CD14-positive monocyte (primary cell): Measurements from ENCODE around the gene MALSU1. TPM values are rescaled to one million over a fixed set of nuclear protein-coding genes. Genes with fewer than 3 reads are reported as not detected.

ENCODE experiments used
- DNase-seq, 3 donors: peaks; one replicate each; pipeline ENCODE4 v3.0.0-alpha.2; 2011 to 2022
- H2AFZ ChIP-seq: 2 replicates; pipeline ENCODE4 v1.6.0; 2012; ENCODE audit warnings: mild to moderate bottlenecking, low read depth, low read length, inconsistent platforms; ENCODE audit not compliant: insufficient read depth, poor library complexity, severe bottlenecking
- H3K27ac ChIP-seq, 2 donors: 1 replicate in 1 of 2; 2 replicates in 1 of 2; pipeline ENCODE4 v1.5.1; 2012 to 2013; ENCODE audit warnings: low read length in 2 of 2, control low read depth in 1 of 2, inconsistent platforms in 1 of 2, low read depth in 1 of 2, mild to moderate bottlenecking in 1 of 2
- H3K27me3 ChIP-seq, 2 donors: one replicate each; pipeline versions ENCODE4 v1.6.0 to v1.6.1; 2011 to 2013; ENCODE audit warnings: low read length in 2 of 2; ENCODE audit not compliant: control insufficient read depth in 2 of 2, insufficient read depth in 2 of 2
- H3K36me3 ChIP-seq, 2 donors: replicated peaks in 1 of 2; 1 replicate in 1 of 2; 2 replicates in 1 of 2; pipeline versions ENCODE4 v1.5.1 to v1.6.1; 2012 to 2013; ENCODE audit warnings: low read length in 2 of 2, control low read depth in 1 of 2, inconsistent platforms in 1 of 2, mild to moderate bottlenecking in 1 of 2; ENCODE audit not compliant: insufficient read depth in 2 of 2, control insufficient read depth in 1 of 2
- H3K4me1 ChIP-seq, 2 donors: 1 replicate in 1 of 2; 2 replicates in 1 of 2; pipeline versions ENCODE4 v1.5.1 to v1.6.1; 2012 to 2013; ENCODE audit warnings: low read length in 2 of 2, control low read depth in 1 of 2, inconsistent platforms in 1 of 2, mild to moderate bottlenecking in 1 of 2, moderate library complexity in 1 of 2; ENCODE audit not compliant: insufficient read depth in 2 of 2, control insufficient read depth in 1 of 2
- H3K4me2 ChIP-seq: replicated peaks from 2 replicates; pipeline ENCODE3; 2012; ENCODE audit warnings: low read length, moderate library complexity, mild to moderate bottlenecking; ENCODE audit not compliant: poor library complexity, severe bottlenecking; ENCODE audit errors: extremely low read depth
- H3K4me3 ChIP-seq, 3 experiments: fragments of 200-600 bp in 1 of 3; sonication (generic) in 1 of 3; replicated peaks in 1 of 3; 1 replicate in 2 of 3; 2 replicates in 1 of 3; pipeline ENCODE4 v1.5.1; 2011 to 2013; ENCODE audit warnings: low read length in 3 of 3, mild to moderate bottlenecking in 3 of 3, control low read depth in 2 of 3, low read depth in 2 of 3, inconsistent platforms in 1 of 3, moderate library complexity in 1 of 3
- H3K79me2 ChIP-seq: 2 replicates; pipeline ENCODE4 v1.6.0; 2012; ENCODE audit warnings: mild to moderate bottlenecking, control low read depth, inconsistent platforms, low read length, moderate library complexity; ENCODE audit not compliant: insufficient read depth
- H3K9ac ChIP-seq: 2 replicates; pipeline ENCODE4 v1.6.0; 2017; ENCODE audit warnings: low read length, mild to moderate bottlenecking; ENCODE audit not compliant: insufficient read depth, poor library complexity, severe bottlenecking
- H3K9me3 ChIP-seq, 2 donors: replicated peaks in 1 of 2; 1 replicate in 1 of 2; 2 replicates in 1 of 2; pipeline versions ENCODE4 v1.5.1 to v1.6.1; 2012 to 2013; ENCODE audit warnings: low read length in 2 of 2, control low read depth in 1 of 2; ENCODE audit not compliant: control insufficient read depth in 1 of 2, insufficient read depth in 1 of 2
- H4K20me1 ChIP-seq: 2 replicates; pipeline ENCODE4 v1.6.0; 2012; ENCODE audit warnings: mild to moderate bottlenecking, low read length, control low read depth, moderate library complexity; ENCODE audit not compliant: insufficient read depth
- H3K27ac Mint-ChIP-seq, 7 donors: one replicate each; pipeline ENCODE4 v1.8.0; 2020; ENCODE audit warnings: mild to moderate bottlenecking in 7 of 7, mixed read lengths in 7 of 7, moderate library complexity in 6 of 7, inconsistent platforms in 2 of 7
- H3K27me3 Mint-ChIP-seq, 3 donors: one replicate each; pipeline ENCODE4 v1.8.0; 2021 to 2022; ENCODE audit warnings: low read depth in 3 of 3, mild to moderate bottlenecking in 3 of 3, mixed read lengths in 3 of 3, moderate library complexity in 3 of 3, inconsistent platforms in 1 of 3
- H3K36me3 Mint-ChIP-seq, 2 donors: one replicate each; pipeline ENCODE4 v1.8.0; 2020; ENCODE audit warnings: mixed read lengths in 2 of 2, inconsistent platforms in 1 of 2, mild to moderate bottlenecking in 1 of 2
- H3K4me1 Mint-ChIP-seq: one replicate; pipeline ENCODE4 v1.8.0; 2020; ENCODE audit warnings: mild to moderate bottlenecking, mixed read lengths
- H3K4me3 Mint-ChIP-seq, 2 donors: one replicate each; pipeline ENCODE4 v1.8.0; 2020; ENCODE audit warnings: mild to moderate bottlenecking in 2 of 2, mixed read lengths in 2 of 2, moderate library complexity in 1 of 2
- H3K9me3 Mint-ChIP-seq, 7 donors: one replicate each; pipeline ENCODE4 v1.8.0; 2020 to 2022; ENCODE audit warnings: mixed read lengths in 7 of 7, mild to moderate bottlenecking in 6 of 7, moderate library complexity in 6 of 7, inconsistent platforms in 2 of 7
- CTCF ChIP-seq: fragments of 200-600 bp; IDR thresholded peaks from one replicate; pipeline ENCODE4 v1.8.0; 2022; ENCODE audit warnings: antibody characterized with exemption, mild to moderate bottlenecking
- WGBS: methylation state at CpG from one replicate; pipeline ENCODE4 v1.1.5; 2013; ENCODE audit warnings: missing lambda C conversion rate; ENCODE audit not compliant: insufficient coverage; 5-methylcytosine and 5-hydroxymethylcytosine counted together
- intact Hi-C, 2 donors: fragments of 100-400 bp; cut with micrococcal nuclease; formaldehyde crosslinking; loops; one replicate each; pipeline versions ENCODE4 v1.15.0 to v1.15.1; 2023
- polyA plus RNA-seq, 3 donors: library from polyadenylated mRNA; depleted of rRNA in 1 of 3; unstranded in 2 of 3; stranded (reverse) in 1 of 3; fragments of 300-500 nt in 2 of 3; fragments of >200 nt in 1 of 3; fragmentation: Illumina TruSeq in 2 of 3; gene quantifications; 1 replicate in 2 of 3; 2 replicates in 1 of 3; pipeline ENCODE4 v1.2.3, GENCODE V29; 2012 to 2021

MALSU1 gene
- polyA plus RNA-seq, 3 donors = 16.8 to 41.5 (median 41.4) TPM

GRCh38 chr7:23338863-23339262 is 39.7 kb downstream of the MALSU1 start:
- H3K4me3 Mint-ChIP-seq = no peak overlapping the region
- H3K4me1 ChIP-seq = peaks cover 7 to 10% of the 10 kb centered on the region in 2 donors
- no peak for DNase-seq
- peaks cover 0 to 3% (median 0%) of the 10 kb centered on the region in 7 donors for H3K9me3 Mint-ChIP-seq
- intact Hi-C loops = no loop called here
- H3K27ac Mint-ChIP-seq = no peak overlapping the region
- H3K36me3 ChIP-seq = no peaks in the 10 kb centered on the region
- no peak overlapping the region for H2AFZ ChIP-seq
- H3K36me3 Mint-ChIP-seq = peaks cover 0 to 2% of the 10 kb centered on the region in 2 donors
- H3K4me3 ChIP-seq = no peak overlapping the region
- no CpG with 5 or more reads among the region's 2 CpGs for WGBS
- no peaks in the 10 kb centered on the region for H3K9me3 ChIP-seq
- no peak overlapping the region for H3K4me2 ChIP-seq
- H3K27ac ChIP-seq = no peak overlapping the region
- H3K27me3 ChIP-seq = no peaks in the 10 kb centered on the region
- H3K9ac ChIP-seq = no peak overlapping the region
- no peaks in the 10 kb centered on the region for H3K79me2 ChIP-seq
- peaks cover 0 to 1% (median 0%) of the 10 kb centered on the region in 3 donors for H3K27me3 Mint-ChIP-seq
- H3K4me1 Mint-ChIP-seq = peaks cover 15% of the 10 kb centered on the region
- TF ChIP-seq CTCF = no peak
- no peaks in the 10 kb centered on the region for H4K20me1 ChIP-seq

- Histone ChIP-seq H3K9ac (no peak overlapping the region), H3K4me2 (no peak overlapping the region), H3K27me3 (no peaks in the 10 kb centered on the region), H3K4me1 (peaks cover 6 to 15% of the 10 kb centered on the region in 2 donors), H3K36me3 (no peaks in the 10 kb centered on the region), H3K9me3 (no peaks in the 10 kb centered on the region), H3K4me3 (no peak overlapping the region), H3K27ac (no peak overlapping the region), H2AFZ (no peak overlapping the region), H3K79me2 (no peaks in the 10 kb centered on the region), H4K20me1 (no peaks in the 10 kb centered on the region)
- Mint-ChIP-seq H3K4me1 (peaks cover 12% of the 10 kb centered on the region), H3K9me3 (peaks cover 0 to 3% (median 0%) of the 10 kb centered on the region in 7 donors), H3K27ac (no peak overlapping the region), H3K4me3 (no peak overlapping the region), H3K36me3 (peaks cover 0 to 6% of the 10 kb centered on the region in 2 donors), H3K27me3 (peaks cover 0 to 1% (median 0%) of the 10 kb centered on the region in 3 donors)
- 100% methylated on average over 3 of the region's 7 CpGs for WGBS
- no peak for DNase-seq
- TF ChIP-seq CTCF = no peak
- intact Hi-C loops = no loop called here
These were observed 42.9 kb downstream of the MALSU1 start for GRCh38 chr7:23341846-23342598.
